ENCODE measurements around the gene SUPT20H.

Gene SUPT20H

DNA sequence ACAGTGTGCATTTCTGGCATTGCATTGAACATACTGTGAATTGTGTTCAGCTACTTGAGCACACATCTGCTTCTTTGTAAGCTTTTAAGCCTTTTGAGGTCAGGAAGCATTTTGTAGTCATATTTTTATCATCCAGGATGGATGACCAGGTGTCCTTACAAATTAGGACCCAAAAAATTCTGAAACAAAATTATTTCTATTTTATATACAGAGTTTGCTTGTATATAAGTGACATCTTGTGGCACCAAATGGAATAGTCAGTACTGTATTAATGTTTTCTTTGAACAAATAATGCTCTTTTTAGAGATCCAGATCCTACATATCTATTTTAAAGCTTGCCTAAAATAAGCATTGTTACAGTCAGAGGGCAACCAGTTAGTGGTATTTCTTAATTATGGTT, 9.5 kb upstream of the SUPT20H start:
- H2AFZ ChIP-seq (ENCODE audit: low read length): no peak overlapping the region
- no peak overlapping the region for H3K9ac ChIP-seq (ENCODE audit: low read length)
- TF ChIP-seq EZH2 (optimal IDR thresholded peaks at IDR 0.05; ENCODE audit: low read depth, low read length): no peak
- TF ChIP-seq, protein P1, sequence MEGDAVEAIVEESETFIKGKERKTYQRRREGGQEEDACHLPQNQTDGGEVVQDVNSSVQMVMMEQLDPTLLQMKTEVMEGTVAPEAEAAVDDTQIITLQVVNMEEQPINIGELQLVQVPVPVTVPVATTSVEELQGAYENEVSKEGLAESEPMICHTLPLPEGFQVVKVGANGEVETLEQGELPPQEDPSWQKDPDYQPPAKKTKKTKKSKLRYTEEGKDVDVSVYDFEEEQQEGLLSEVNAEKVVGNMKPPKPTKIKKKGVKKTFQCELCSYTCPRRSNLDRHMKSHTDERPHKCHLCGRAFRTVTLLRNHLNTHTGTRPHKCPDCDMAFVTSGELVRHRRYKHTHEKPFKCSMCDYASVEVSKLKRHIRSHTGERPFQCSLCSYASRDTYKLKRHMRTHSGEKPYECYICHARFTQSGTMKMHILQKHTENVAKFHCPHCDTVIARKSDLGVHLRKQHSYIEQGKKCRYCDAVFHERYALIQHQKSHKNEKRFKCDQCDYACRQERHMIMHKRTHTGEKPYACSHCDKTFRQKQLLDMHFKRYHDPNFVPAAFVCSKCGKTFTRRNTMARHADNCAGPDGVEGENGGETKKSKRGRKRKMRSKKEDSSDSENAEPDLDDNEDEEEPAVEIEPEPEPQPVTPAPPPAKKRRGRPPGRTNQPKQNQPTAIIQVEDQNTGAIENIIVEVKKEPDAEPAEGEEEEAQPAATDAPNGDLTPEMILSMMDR (IDR thresholded peaks at IDR 0.05; ENCODE audit: low read length): peak; percentile 19; the same call in 1 of the 2 replicates

DNA sequence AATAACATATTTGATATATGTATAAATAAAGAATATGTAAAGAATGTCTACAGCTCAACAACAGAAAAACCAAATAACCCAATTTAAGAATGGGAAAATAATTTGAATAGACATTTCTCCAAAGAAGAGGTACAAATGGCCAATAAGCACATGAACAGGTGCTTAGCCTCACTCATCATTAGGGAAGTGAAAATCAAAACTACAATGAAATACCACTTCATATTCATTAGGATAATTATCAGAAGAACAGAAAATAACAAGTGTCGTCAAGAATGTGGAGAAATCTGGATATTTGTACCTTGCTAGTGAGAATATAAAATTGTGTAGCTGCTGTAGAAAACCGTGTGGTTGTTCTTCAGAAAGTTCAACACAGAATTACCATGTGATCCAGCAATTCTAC, 8.4 kb upstream of the SUPT20H start:
- Histone ChIP-seq H3K9ac (ENCODE audit: low read length) (no peak overlapping the region), H3K36me3 (replicated peaks; ENCODE audit: insufficient read depth, low read length) (no peaks in the 10 kb centered on the region), H4K20me1 (ENCODE audit: insufficient read depth, low read length) (no peaks in the 10 kb centered on the region), H3K4me3 (ENCODE audit: low read length) (no peak overlapping the region), H3K4me2 (ENCODE audit: low read depth, low read length) (no peak overlapping the region), H2AFZ (ENCODE audit: low read length) (no peak overlapping the region), H3K27ac (ENCODE audit: low read length) (no peak overlapping the region), H3F3A (ENCODE audit: insufficient read depth, low read length) (no peaks in the 10 kb centered on the region), H3K9me2 (replicated peaks; ENCODE audit: insufficient read depth, low read length) (no peaks in the 10 kb centered on the region), H3K27me3 (replicated peaks; ENCODE audit: insufficient read depth, low read length) (no peaks in the 10 kb centered on the region), H3K9me3 (replicated peaks; ENCODE audit: insufficient read depth, low read length) (no peaks in the 10 kb centered on the region), H3K79me2 (ENCODE audit: low read length) (no peaks in the 10 kb centered on the region), H3K4me1 (ENCODE audit: low read length) (no peaks in the 10 kb centered on the region)
- TF ChIP-seq, protein P1 (IDR thresholded peaks at IDR 0.05; ENCODE audit: low read length): no peak
- no peak for TF ChIP-seq EZH2phosphoT487 (IDR thresholded peaks at IDR 0.05; ENCODE audit: low read length)
- no peak for TF ChIP-seq EZH2 (optimal IDR thresholded peaks at IDR 0.05; ENCODE audit: low read depth, low read length)
- DNase-seq: no peak

More for the DNA sequence above, 9.5 kb upstream of the SUPT20H start:
- Histone ChIP-seq H3K27ac (ENCODE audit: low read length) (no peak overlapping the region), H3K9me3 (replicated peaks; ENCODE audit: insufficient read depth, low read length) (no peaks in the 10 kb centered on the region), H3K9me2 (replicated peaks; ENCODE audit: insufficient read depth, low read length) (no peaks in the 10 kb centered on the region), H4K20me1 (ENCODE audit: insufficient read depth, low read length) (no peaks in the 10 kb centered on the region), H3K27me3 (replicated peaks; ENCODE audit: insufficient read depth, low read length) (no peaks in the 10 kb centered on the region), H3K4me1 (ENCODE audit: low read length) (no peaks in the 10 kb centered on the region), H3K36me3 (replicated peaks; ENCODE audit: insufficient read depth, low read length) (no peaks in the 10 kb centered on the region), H3K4me2 (ENCODE audit: low read depth, low read length) (no peak overlapping the region), H3K79me2 (ENCODE audit: low read length) (no peaks in the 10 kb centered on the region), H3K4me3 (ENCODE audit: low read length) (no peak overlapping the region), H3F3A (ENCODE audit: insufficient read depth, low read length) (no peaks in the 10 kb centered on the region)
- peak; percentile 7 for DNase-seq

DNA sequence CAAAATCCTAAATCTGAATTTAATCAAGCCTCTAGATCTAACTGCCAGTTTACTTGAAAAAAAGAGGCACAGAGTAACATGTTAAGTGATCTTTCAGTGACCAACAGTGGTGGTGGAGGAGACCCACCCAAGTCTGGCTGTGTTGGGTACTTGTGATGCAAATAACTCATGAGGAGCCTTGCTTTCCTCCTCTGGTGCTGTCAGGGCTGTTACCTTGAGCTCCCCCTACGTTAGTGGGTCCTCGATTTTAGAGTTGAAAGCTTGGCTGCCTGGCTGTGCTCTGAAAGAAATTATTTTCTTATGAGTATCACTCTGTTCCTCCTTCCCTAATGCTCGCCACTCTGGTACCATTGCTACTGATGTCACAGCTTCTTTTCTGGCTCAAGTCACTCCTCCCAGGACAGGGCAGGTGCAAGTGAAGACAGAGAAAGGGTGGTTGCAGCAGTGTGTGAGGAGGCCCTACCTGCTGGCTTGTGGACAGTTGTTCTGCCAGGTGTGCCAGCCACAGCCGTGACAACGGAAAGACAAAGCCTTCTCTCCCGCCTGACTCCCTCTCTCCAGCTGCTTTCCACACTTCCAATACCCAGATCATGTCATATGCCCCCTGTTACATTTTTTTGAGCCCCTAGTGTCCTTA, 6.5 kb upstream of the SUPT20H start:
- no peaks in the 10 kb centered on the region for H3K36me3 ChIP-seq (replicated peaks; ENCODE audit: insufficient read depth, low read length)
- DNase-seq: no peak
- no peak overlapping the region for H3K4me3 ChIP-seq (ENCODE audit: low read length)
- H3K9me3 ChIP-seq (replicated peaks; ENCODE audit: insufficient read depth, low read length): no peaks in the 10 kb centered on the region
- TF ChIP-seq EZH2 (optimal IDR thresholded peaks at IDR 0.05; ENCODE audit: low read depth, low read length) (no peak), EZH2phosphoT487 (IDR thresholded peaks at IDR 0.05; ENCODE audit: low read length) (no peak)
- TF ChIP-seq, protein P1 (IDR thresholded peaks at IDR 0.05; ENCODE audit: low read length): no peak
- no peaks in the 10 kb centered on the region for H3K4me1 ChIP-seq (ENCODE audit: low read length)
- no peak overlapping the region for H3K4me2 ChIP-seq (ENCODE audit: low read depth, low read length)
- no peak overlapping the region for H2AFZ ChIP-seq (ENCODE audit: low read length)
- no peaks in the 10 kb centered on the region for H4K20me1 ChIP-seq (ENCODE audit: insufficient read depth, low read length)
- H3K9me2 ChIP-seq (replicated peaks; ENCODE audit: insufficient read depth, low read length): no peaks in the 10 kb centered on the region
- no peaks in the 10 kb centered on the region for H3F3A ChIP-seq (ENCODE audit: insufficient read depth, low read length)
- no peak overlapping the region for H3K9ac ChIP-seq (ENCODE audit: low read length)
- H3K27ac ChIP-seq (ENCODE audit: low read length): no peak overlapping the region
- no peaks in the 10 kb centered on the region for H3K79me2 ChIP-seq (ENCODE audit: low read length)
- no peaks in the 10 kb centered on the region for H3K27me3 ChIP-seq (replicated peaks; ENCODE audit: insufficient read depth, low read length)

All from MM.1S (cell line).